Astrocyte of the spinal cord (primary cell): ENCODE data around the gene KPNA5.
"Not testable (repeated sequence)": the region's sequence is repeated elsewhere in the genome, so short reads cannot be mapped to it uniquely, and the experiment has no call there.

Experiments
- DNase-seq: peaks from one replicate; pipeline ENCODE4 v3.0.0; 2011; ENCODE audit warnings: low read depth, low spot score
- H3K4me3 ChIP-seq: 2 replicates; pipeline ENCODE4 v1.5.1; 2011; ENCODE audit warnings: low read depth, mild to moderate bottlenecking, low read length, moderate library complexity
- CTCF ChIP-seq: IDR thresholded peaks from 2 replicates; pipeline ENCODE4 v1.5.1; 2012; ENCODE audit warnings: low read depth, mild to moderate bottlenecking, low read length, inconsistent platforms
- in situ Hi-C: cut with HindIII; loops from 2 replicates; pipeline ENCODE4 v1.10.0; 2017; ENCODE audit warnings: low sequenced_read_pairs

The KPNA5 gene

GRCh38 chr6:116695401-116695800, 14.4 kb downstream of the KPNA5 start:
- no peak overlapping the region for H3K4me3 ChIP-seq
- TF ChIP-seq CTCF: no peak
- DNase-seq: no peak
- in situ Hi-C loops: no loop called here

DNA sequence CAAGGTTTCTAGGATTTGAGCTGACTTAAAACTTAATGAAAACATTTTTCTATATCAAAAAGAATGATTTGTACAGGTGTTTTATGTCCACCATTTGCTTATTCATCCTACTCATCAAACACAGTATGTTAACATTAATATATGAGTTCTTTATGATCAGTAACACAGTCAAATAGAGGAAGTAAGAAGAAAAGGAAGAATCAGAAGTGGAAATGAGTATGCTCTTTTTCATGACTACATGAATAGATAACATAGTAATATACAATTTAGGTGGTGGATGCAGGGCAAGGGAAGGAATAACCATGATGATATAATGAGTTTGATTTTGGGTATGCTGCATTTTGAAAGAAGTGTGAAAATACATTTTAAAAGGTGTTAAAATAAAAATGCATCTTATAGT, 16.5 kb downstream of the KPNA5 start:
- no peak for DNase-seq
- no peak for TF ChIP-seq CTCF
- H3K4me3 ChIP-seq: no peak overlapping the region
- in situ Hi-C loops: no loop called here

GRCh38 chr6:116703888-116704287, 22.9 kb downstream of the KPNA5 start:
- in situ Hi-C loops, H3K4me3 ChIP-seq, DNase-seq: not testable (repeated sequence)

DNA sequence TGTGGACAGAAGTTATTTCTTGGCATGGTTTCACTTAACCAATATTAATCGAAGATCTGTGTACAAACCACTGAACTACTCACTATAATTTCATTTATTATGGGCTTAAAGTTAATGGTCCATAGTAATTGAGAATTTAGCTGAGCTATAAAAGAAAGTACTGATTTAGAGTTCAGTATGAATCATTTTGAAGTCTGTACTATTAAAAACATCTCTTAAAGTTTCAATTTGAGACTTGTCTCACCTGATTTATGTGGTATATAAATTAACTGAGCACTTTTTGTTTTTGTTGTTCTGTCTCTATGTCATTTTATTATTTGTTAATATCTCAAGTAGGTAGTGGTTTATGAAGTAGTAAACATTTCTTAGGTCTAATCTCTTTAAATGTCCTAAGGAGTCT, 24.9 kb downstream of the KPNA5 start:
- no peak for TF ChIP-seq CTCF
- in situ Hi-C loops: no loop called here
- H3K4me3 ChIP-seq: no peak overlapping the region
- no peak for DNase-seq

- no peak for DNase-seq
- TF ChIP-seq CTCF: no peak
- in situ Hi-C loops: no loop called here
Measured at GRCh38 chr6:116714296-116714695, 33.3 kb downstream of the KPNA5 start.

GRCh38 chr6:116714761-116715160, 33.8 kb downstream of the KPNA5 start:
- no peak for TF ChIP-seq CTCF
- in situ Hi-C loops: no loop called here
- no peak for DNase-seq
- no peak overlapping the region for H3K4me3 ChIP-seq

More at GRCh38 chr6:116714296-116714695, 33.3 kb downstream of the KPNA5 start:
- no peak overlapping the region for H3K4me3 ChIP-seq

DNA sequence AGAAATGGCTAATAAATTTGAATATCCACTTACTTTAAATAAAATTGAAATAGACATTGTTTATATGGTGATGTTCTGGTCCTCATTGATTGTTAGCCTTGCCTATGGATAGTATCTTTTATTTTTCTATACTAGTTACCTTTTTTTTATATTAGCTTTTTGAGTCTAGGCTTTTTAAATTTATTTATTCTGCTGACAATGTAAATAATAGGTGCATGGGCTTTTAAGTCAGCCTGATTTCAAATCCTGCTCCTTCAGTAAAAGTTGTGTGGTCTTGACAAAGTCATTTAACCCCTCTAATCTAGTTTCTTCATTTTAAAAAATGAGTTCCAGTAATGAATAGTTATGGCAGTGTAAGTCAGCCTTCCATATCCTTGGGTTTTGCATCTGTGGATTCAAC, 45.9 kb downstream of the KPNA5 start:
- in situ Hi-C loops: no loop called here
- no peak overlapping the region for H3K4me3 ChIP-seq
- DNase-seq: no peak
- no peak for TF ChIP-seq CTCF
